ENCODE results near the gene CLK3. TPM values are rescaled to one million over a fixed set of nuclear protein-coding genes. Genes with fewer than 3 reads are reported as not detected.

The CLK3 gene
- total and polyA plus RNA-seq, 8 donors: 23.1 to 89.9 (median 29.8) TPM

DNA sequence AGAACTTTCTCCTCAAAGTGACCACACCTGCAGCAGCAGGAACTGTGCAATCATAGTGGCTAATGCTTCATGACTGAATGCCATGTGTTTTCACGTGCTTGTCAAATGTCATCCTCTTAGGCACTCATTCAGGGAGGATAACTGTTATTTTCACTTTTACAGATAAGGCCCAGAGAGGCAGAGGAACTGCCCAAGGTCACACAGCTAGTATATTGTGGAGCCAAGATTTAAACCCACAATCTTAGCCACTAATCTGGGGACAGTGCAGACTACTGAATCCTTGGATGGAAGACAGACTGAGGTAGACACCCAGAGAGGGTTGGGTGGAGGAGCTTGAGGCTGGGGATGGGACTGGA is 9.9 kb upstream of the CLK3 start:
- FAIRE-seq (no peak), DNase-seq (no peak), ATAC-seq (no peak)
- H3K9me3 ChIP-seq: no peaks in the 10 kb centered on the region
- no peaks in the 10 kb centered on the region for H3K36me3 ChIP-seq
- intact Hi-C loops (cut with DNase I): no loop called here
- no peak overlapping the region for H3K27ac ChIP-seq
- no peaks in the 10 kb centered on the region for H3K4me1 ChIP-seq
- TF ChIP-seq, protein P1, sequence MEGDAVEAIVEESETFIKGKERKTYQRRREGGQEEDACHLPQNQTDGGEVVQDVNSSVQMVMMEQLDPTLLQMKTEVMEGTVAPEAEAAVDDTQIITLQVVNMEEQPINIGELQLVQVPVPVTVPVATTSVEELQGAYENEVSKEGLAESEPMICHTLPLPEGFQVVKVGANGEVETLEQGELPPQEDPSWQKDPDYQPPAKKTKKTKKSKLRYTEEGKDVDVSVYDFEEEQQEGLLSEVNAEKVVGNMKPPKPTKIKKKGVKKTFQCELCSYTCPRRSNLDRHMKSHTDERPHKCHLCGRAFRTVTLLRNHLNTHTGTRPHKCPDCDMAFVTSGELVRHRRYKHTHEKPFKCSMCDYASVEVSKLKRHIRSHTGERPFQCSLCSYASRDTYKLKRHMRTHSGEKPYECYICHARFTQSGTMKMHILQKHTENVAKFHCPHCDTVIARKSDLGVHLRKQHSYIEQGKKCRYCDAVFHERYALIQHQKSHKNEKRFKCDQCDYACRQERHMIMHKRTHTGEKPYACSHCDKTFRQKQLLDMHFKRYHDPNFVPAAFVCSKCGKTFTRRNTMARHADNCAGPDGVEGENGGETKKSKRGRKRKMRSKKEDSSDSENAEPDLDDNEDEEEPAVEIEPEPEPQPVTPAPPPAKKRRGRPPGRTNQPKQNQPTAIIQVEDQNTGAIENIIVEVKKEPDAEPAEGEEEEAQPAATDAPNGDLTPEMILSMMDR (IDR thresholded peaks at IDR 0.05): no peak
- no peaks in the 10 kb centered on the region for H3K27me3 ChIP-seq
- H3K4me3 ChIP-seq: no peak overlapping the region
- 36 to 53% methylated on average over 1 of the region's 1 CpG for WGBS, 2 donors

DNA sequence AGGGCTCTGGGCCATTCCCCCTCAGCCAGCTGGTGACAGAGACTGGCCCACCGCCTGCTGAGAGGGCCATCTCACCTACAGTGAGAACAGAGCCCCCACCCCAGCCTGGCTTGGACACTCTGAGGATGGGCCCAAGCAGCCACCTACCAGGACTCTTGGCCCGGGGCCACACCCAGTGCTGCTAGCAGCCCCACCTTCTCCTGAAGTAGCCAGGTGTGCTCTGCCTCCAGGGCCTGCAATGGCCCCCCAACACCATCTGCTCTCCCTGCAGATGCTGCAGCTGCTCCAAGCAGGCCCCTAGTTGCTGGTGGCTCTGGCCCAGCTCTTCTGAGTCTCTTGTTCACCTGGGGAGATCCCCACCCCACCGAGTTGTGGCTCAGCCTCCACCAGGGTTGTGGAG is 6.8 kb upstream of the CLK3 start:
- no peak for FAIRE-seq
- 81 to 86% methylated on average over 3 of the region's 3 CpGs for WGBS, 2 donors
- Histone ChIP-seq H3K27ac (no peak overlapping the region), H3K4me1 (no peaks in the 10 kb centered on the region), H3K36me3 (no peaks in the 10 kb centered on the region), H3K9me3 (no peaks in the 10 kb centered on the region), H3K27me3 (no peaks in the 10 kb centered on the region), H3K4me3 (no peak overlapping the region)
- no peak for ATAC-seq
- intact Hi-C loops (cut with DNase I): no loop called here
- TF ChIP-seq, protein P1 (IDR thresholded peaks at IDR 0.05): no peak
- DNase-seq: peak in 1 of 6 donors; percentile 78

DNA sequence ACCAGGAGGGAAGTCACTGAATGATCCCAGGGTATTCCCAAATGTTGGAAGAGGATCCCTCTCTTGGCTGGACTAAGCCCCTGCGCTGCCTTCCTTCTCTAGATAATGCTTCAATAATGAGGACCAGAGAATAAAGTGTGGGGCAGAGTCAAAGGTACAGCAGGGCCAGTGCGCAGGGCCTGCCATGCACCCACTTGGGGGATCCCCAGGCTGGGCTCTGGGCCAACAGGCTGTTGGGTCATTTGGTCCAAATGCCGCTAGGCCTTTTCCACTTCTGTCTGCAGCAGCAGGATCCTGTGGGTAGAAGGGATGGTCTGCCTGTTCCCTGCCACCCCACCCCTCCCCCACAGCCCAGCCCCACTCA is 5.7 kb upstream of the CLK3 start:
- TF ChIP-seq, protein P1 (IDR thresholded peaks at IDR 0.05): no peak
- ATAC-seq (no peak), DNase-seq (peak in 1 of 6 donors; percentile 55), FAIRE-seq (no peak)
- 86 to 90% methylated on average over 3 of the region's 3 CpGs for WGBS, 2 donors
- Histone ChIP-seq H3K36me3 (no peaks in the 10 kb centered on the region), H3K4me3 (no peak overlapping the region), H3K9me3 (no peaks in the 10 kb centered on the region), H3K27ac (no peak overlapping the region), H3K27me3 (no peaks in the 10 kb centered on the region), H3K4me1 (no peaks in the 10 kb centered on the region)
- intact Hi-C loops (cut with DNase I): loop anchor here in 2 of 3 donors (10.0 kb wide), 2 partner anchors 65 to 235 kb away; partner anchors contain the start of gene ARID3B (in 1 of the 2)

DNA sequence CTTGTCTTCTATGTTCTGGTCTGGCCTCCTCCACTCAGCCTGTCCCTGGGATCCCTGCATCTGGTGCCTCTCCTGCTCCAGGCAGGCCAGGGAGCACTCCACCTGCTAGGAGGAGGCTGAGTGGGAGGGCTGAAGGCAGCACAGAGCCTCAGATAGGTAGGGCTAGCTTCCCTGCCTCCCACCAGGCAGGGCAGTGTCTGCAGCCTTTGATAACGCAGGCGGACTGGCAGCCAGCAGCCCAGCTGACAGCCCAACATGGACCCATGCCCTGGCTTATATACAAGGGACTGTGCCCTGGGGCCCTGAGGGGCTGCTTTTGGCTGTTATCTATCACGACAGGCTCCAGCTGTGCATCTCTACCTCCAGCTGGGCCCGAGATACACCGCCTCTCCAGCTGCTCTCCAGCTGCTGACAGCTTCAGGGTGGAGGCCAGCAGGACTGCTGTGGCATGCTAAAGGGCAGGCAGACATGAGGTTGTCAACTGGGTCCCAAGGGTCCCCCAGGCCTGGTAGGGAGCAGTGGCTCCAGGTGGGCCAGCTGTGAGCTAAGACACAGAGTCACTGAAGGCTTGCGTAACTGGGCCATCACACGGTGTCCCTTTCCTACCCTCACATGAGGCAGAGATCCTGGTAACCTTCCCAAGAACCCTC is 5.2 kb upstream of the CLK3 start:
- FAIRE-seq (no peak), ATAC-seq (peak in 3 of 4 donors; percentile 15 to 23 (median 18)), DNase-seq (peak in 3 of 6 donors; percentile 55 to 68 (median 60))
- H3K4me3 ChIP-seq: no peak overlapping the region
- no peaks in the 10 kb centered on the region for H3K36me3 ChIP-seq
- H3K4me1 ChIP-seq: no peaks in the 10 kb centered on the region
- TF ChIP-seq, protein P1 (IDR thresholded peaks at IDR 0.05): no peak
- H3K9me3 ChIP-seq: no peaks in the 10 kb centered on the region
- no peaks in the 10 kb centered on the region for H3K27me3 ChIP-seq
- H3K27ac ChIP-seq: no peak overlapping the region
- 27 to 38% methylated on average over 7 of the region's 7 CpGs for WGBS, 2 donors
- intact Hi-C loops (cut with DNase I): loop anchor here in 2 of 3 donors (10.0 kb wide), 2 partner anchors 66 to 236 kb away; partner anchors contain the start of gene ARID3B (in 1 of the 2)

DNA sequence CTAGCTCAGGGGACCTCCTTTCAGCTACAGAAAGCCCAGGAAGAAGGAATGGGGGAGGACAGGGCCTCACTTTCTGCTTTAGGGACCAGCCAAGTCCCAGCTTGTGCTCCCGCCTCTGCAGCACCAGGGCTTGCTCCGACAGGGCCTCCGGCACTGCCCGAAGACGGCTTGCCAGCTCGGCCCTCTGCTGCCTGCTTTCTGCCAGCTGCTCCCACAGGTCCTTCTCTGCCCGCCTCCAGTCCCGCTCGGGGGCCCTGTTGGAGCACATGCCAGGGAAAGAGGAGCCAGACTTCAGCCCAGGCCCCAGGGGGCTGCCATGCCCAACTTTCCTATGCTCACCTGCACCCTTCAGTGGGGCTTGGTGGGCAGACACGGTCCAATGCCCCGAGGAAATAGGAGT is 4.3 kb upstream of the CLK3 start:
- ATAC-seq (no peak), FAIRE-seq (no peak), DNase-seq (peak in 1 of 6 donors; percentile 79)
- H3K27me3 ChIP-seq: no peaks in the 10 kb centered on the region
- H3K9me3 ChIP-seq: no peaks in the 10 kb centered on the region
- H3K4me3 ChIP-seq: no peak overlapping the region
- H3K27ac ChIP-seq: no peak overlapping the region
- no peaks in the 10 kb centered on the region for H3K4me1 ChIP-seq
- 92% methylated on average over 11 of the region's 11 CpGs for WGBS, 2 donors
- intact Hi-C loops (cut with DNase I): loop anchor here in 2 of 3 donors (10.0 kb wide), 2 partner anchors 67 to 237 kb away; partner anchors contain the start of gene ARID3B (in 1 of the 2)
- TF ChIP-seq, protein P1 (IDR thresholded peaks at IDR 0.05): no peak
- H3K36me3 ChIP-seq: no peaks in the 10 kb centered on the region

All from pancreas (tissue), 10 donors.